Panc1 (cell line): Measurements from ENCODE around the gene DNPH1. TPM values are rescaled to one million over a fixed set of nuclear protein-coding genes. Genes with fewer than 3 reads are reported as not detected.

Experiments
- ATAC-seq: fragments of 200-7000 bp; cut with Tn5 transposase; 2 replicates; pipeline ENCODE4 v1.9.1; 2020; ENCODE audit warnings: mild to moderate bottlenecking, moderate library complexity
- BruUV-seq: library from RNA; stranded (reverse); fragments of 400-500 nt; replicated peaks from 2 replicates; lab custom pipeline; 2021; lab: Mats Ljungman, UMichigan
- CTCF ChIA-PET: fragments of 300-600 bp; sonication (Branson Sonifier 250); formaldehyde crosslinking; loops from one replicate; lab custom pipeline; 2022; ENCODE audit warnings: antibody characterized with exemption; lab: Charles Lee
- POLR2A ChIA-PET: fragments of 300-600 bp; sonication (Branson Sonifier 250); formaldehyde crosslinking; loops from one replicate; lab custom pipeline; 2022; ENCODE audit warnings: antibody characterized with exemption; lab: Charles Lee
- DNase-seq: peaks from one replicate; pipeline ENCODE4 v3.0.0-alpha.2; 2010; ENCODE audit warnings: low read depth, low spot score
- H3K27ac ChIP-seq: 2 replicates; pipeline ENCODE4 v1.5.1; 2011; ENCODE audit warnings: mild to moderate bottlenecking, low read length, inconsistent platforms
- H3K27me3 ChIP-seq: fragments of 200-500 bp; sonication (Bioruptor generic); 2 replicates; pipeline ENCODE4 v1.6.0; 2014; ENCODE audit warnings: low read length, inconsistent platforms; ENCODE audit not compliant: control insufficient read depth, insufficient read depth
- H3K36me3 ChIP-seq: fragments of 200-500 bp; sonication (Bioruptor generic); 2 replicates; pipeline ENCODE4 v1.5.1; 2014; ENCODE audit warnings: inconsistent platforms, mild to moderate bottlenecking, low read length, moderate library complexity; ENCODE audit not compliant: control insufficient read depth, insufficient read depth
- H3K4me1 ChIP-seq: 2 replicates; pipeline ENCODE4 v1.5.1; 2011; ENCODE audit warnings: inconsistent platforms, mild to moderate bottlenecking, low read length, moderate library complexity; ENCODE audit not compliant: control insufficient read depth, insufficient read depth
- H3K4me3 ChIP-seq, 2 experiments: 2 replicates each; pipeline ENCODE4 v1.5.1; 2011 to 2012; ENCODE audit warnings: low read depth in 2 of 2, low read length in 2 of 2, mild to moderate bottlenecking in 2 of 2, inconsistent platforms in 1 of 2, moderate library complexity in 1 of 2
- H3K9me3 ChIP-seq: fragments of 200-500 bp; sonication (Bioruptor generic); 2 replicates; pipeline ENCODE4 v1.5.1; 2014; ENCODE audit warnings: low read depth, mild to moderate bottlenecking, inconsistent platforms, low read length, moderate library complexity; ENCODE audit not compliant: control insufficient read depth, insufficient read depth
- CTCF ChIP-seq: fragments of 450-650 bp; IDR thresholded peaks from 2 replicates; pipeline ENCODE4 v1.5.1; 2017; ENCODE audit warnings: mild to moderate bottlenecking
- POLR2AphosphoS5 ChIP-seq: IDR thresholded peaks from 2 replicates; pipeline ENCODE4 v1.6.1; 2012; ENCODE audit warnings: mild to moderate bottlenecking, low read depth, low read length, moderate library complexity
- REST ChIP-seq, 2 experiments: IDR thresholded peaks; 2 replicates each; pipeline ENCODE4 v1.6.1; 2011 to 2012; ENCODE audit warnings: low read depth in 2 of 2, control low read depth in 1 of 2, low read length in 1 of 2, mild to moderate bottlenecking in 1 of 2, moderate library complexity in 1 of 2; ENCODE audit not compliant: insufficient read depth in 1 of 2
- SIN3A ChIP-seq: IDR thresholded peaks from 2 replicates; pipeline ENCODE4 v1.6.1; 2012; ENCODE audit warnings: low read depth, mild to moderate bottlenecking, low read length, moderate library complexity, borderline replicate concordance; ENCODE audit not compliant: insufficient read depth
- TCF7L2 ChIP-seq: IDR thresholded peaks from 2 replicates; pipeline ENCODE4 v1.6.1; 2011; ENCODE audit warnings: mild to moderate bottlenecking, low read depth, low read length, inconsistent platforms
- in situ Hi-C: cut with HindIII; loops from 2 replicates; pipeline ENCODE4 v1.10.0; 2016; ENCODE audit warnings: low sequenced_read_pairs, low pct_unique_long_range_greater_than_20kb
- intact Hi-C: fragments of 100-400 bp; cut with micrococcal nuclease; formaldehyde crosslinking; loops from one replicate; pipeline ENCODE4 v1.10.0; 2022; ENCODE audit not compliant: unreplicated experiment
- total RNA-seq: library from RNA; stranded (reverse); gene quantifications from one replicate; pipeline ENCODE4 v1.2.1, GENCODE V29; 2021; ENCODE audit not compliant: unreplicated experiment

The DNPH1 gene
- total RNA-seq, 1 experiment from 2014 or later, result 67.3 TPM

- in situ Hi-C loops, result no loop called here
- ATAC-seq, result no peak
- no peaks in the 10 kb centered on the region for H3K4me1 ChIP-seq
Observed at GRCh38 chr6:43274916-43275597, 45.8 kb upstream of the DNPH1 start.

More at GRCh38 chr6:43274916-43275597, 45.8 kb upstream of the DNPH1 start:
- Histone ChIP-seq H3K27ac (no peak overlapping the region), H3K4me3 (no peak overlapping the region), H3K27me3 (0 out of 2 replicates have a peak, but pooled peaks cover 2% of the 10 kb centered on the region), H3K36me3 (no peaks in the 10 kb centered on the region), H3K9me3 (no peaks in the 10 kb centered on the region)
- no peak for TF ChIP-seq REST (IDR thresholded peaks at IDR 0.05; ENCODE audit: insufficient read depth in 1 of 2, low read depth in 2 of 2, low read length in 1 of 2)
- TF ChIP-seq POLR2AphosphoS5, result no peak
- TF ChIP-seq TCF7L2, result no peak
- TF ChIP-seq SIN3A, result no peak
- TF ChIP-seq CTCF, result no peak
- CTCF ChIA-PET, result interaction anchor here (0.7 kb wide), 1 partner anchor 34 kb away, joined by 3 read pairs; no protein-coding TSS in a partner anchor
- intact Hi-C loops, result no loop called here
- POLR2A ChIA-PET, result no interaction called here
- no peak for DNase-seq
- no TSS peak for BruUV-seq
